ENCODE data around the gene TXNRD1. TPM values are rescaled to one million over a fixed set of nuclear protein-coding genes. Genes with fewer than 3 reads are reported as not detected.

Gene TXNRD1
- total RNA-seq, 1 donor from 2014 or later = 72.0 TPM

DNA sequence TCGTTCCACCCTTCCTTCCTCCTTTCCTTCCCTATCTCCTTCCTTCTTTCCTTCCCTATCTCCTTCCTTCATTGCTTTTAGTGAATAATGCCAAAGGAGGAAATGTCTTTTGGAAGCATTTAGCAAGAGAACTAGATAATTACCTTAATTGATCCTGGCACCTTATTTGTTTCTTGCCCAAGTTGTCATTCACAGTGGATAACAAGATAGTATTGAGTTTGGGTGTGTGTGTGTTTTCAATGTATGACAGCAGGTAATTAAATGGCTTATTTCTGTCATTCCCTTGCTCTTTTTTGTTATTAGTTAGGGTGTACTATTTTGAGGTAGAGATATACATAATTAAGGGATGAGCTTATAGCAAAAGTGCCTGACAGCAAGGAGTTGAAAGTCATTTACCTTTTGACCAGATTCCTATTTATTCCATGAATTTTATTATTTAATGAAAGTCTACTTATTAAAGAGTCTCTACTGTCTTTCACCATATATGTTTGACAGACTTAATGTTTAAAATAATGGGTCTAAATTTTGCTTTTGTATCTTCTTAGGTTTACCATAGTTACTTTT lies 118.2 kb downstream of the TXNRD1 start:
- Mint-ChIP-seq H3K4me3 (no peak overlapping the region), H3K27ac (no peak overlapping the region), H3K4me1 (no peaks in the 10 kb centered on the region), H3K27me3 (no peaks in the 10 kb centered on the region), H3K36me3 (ENCODE audit: low read depth) (peaks cover 53% of the 10 kb centered on the region), H3K9me3 (no peaks in the 10 kb centered on the region)
- intact Hi-C loops (cut with micrococcal nuclease) = no loop called here
- CTCF ChIA-PET = no interaction called here
- TF ChIP-seq, protein P1, sequence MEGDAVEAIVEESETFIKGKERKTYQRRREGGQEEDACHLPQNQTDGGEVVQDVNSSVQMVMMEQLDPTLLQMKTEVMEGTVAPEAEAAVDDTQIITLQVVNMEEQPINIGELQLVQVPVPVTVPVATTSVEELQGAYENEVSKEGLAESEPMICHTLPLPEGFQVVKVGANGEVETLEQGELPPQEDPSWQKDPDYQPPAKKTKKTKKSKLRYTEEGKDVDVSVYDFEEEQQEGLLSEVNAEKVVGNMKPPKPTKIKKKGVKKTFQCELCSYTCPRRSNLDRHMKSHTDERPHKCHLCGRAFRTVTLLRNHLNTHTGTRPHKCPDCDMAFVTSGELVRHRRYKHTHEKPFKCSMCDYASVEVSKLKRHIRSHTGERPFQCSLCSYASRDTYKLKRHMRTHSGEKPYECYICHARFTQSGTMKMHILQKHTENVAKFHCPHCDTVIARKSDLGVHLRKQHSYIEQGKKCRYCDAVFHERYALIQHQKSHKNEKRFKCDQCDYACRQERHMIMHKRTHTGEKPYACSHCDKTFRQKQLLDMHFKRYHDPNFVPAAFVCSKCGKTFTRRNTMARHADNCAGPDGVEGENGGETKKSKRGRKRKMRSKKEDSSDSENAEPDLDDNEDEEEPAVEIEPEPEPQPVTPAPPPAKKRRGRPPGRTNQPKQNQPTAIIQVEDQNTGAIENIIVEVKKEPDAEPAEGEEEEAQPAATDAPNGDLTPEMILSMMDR (IDR thresholded peaks at IDR 0.05) = no peak
- ATAC-seq (ENCODE audit: low read depth) (no peak), DNase-seq (no peak)
- POLR2A ChIA-PET = no interaction called here

DNA sequence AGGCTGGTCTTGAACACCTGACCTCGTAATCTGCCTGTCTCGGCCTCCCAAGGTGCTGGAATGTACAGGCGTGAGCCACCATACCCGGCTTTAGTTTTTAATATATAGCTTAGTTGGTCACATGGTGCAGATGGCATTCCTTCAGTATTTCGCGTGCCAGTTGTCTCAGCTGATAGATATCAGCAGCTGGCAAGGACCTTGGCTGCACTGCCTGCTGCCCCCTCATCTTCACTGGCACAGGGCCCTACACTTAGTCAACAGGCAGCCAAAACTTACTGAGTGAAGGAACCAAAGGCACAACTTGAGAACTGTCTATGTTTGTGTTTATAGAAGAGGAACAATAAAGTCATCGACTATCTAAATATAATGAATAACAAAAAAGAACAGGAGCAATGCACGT lies 119.0 kb downstream of the TXNRD1 start:
- Mint-ChIP-seq H3K27me3 (no peaks in the 10 kb centered on the region), H3K27ac (no peak overlapping the region), H3K4me1 (no peaks in the 10 kb centered on the region), H3K36me3 (ENCODE audit: low read depth) (peaks cover 54% of the 10 kb centered on the region), H3K9me3 (no peaks in the 10 kb centered on the region), H3K4me3 (no peak overlapping the region)
- TF ChIP-seq, protein P1 (IDR thresholded peaks at IDR 0.05) = no peak
- no peak for ATAC-seq (ENCODE audit: low read depth)
- DNase-seq = no peak
- ChIA-PET CTCF (no interaction called here), POLR2A (interaction anchor here (0.6 kb wide), 1 partner anchor 44 kb away, joined by 3 read pairs; no protein-coding TSS in a partner anchor)
- intact Hi-C loops (cut with micrococcal nuclease) = no loop called here

DNA sequence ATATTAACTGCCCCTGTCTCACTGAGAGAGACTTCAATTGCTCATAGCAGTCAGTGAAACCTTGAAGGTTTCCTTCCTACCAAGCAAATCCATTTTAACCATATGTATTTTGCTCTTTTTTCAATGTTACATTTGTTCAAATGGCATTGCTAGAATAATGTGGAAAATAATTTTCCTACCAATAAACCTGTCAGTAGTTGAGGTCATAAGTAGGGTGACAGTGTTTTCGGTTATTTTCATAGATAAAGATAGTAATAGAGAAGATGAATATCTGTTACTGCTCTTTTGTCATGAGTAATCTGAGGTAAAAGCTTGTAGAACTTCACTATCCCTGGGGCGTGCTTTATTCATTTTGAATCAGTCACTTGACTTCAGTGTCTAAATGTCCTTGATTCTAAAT lies 120.5 kb downstream of the TXNRD1 start:
- intact Hi-C loops (cut with micrococcal nuclease) = no loop called here
- ChIA-PET POLR2A (interaction anchor here (0.5 kb wide), 1 partner anchor 12 kb away, joined by 3 read pairs; no protein-coding TSS in a partner anchor), CTCF (no interaction called here)
- Mint-ChIP-seq H3K9me3 (no peaks in the 10 kb centered on the region), H3K27me3 (no peaks in the 10 kb centered on the region), H3K4me3 (no peak overlapping the region), H3K27ac (no peak overlapping the region), H3K36me3 (ENCODE audit: low read depth) (peaks cover 62% of the 10 kb centered on the region), H3K4me1 (no peaks in the 10 kb centered on the region)
- ATAC-seq (ENCODE audit: low read depth) = no peak
- TF ChIP-seq, protein P1 (IDR thresholded peaks at IDR 0.05) = no peak
- DNase-seq = no peak

GRCh38 chr12:104337030-104337558 lies 121.5 kb downstream of the TXNRD1 start:
- Mint-ChIP-seq H3K4me1 (no peaks in the 10 kb centered on the region), H3K27ac (no peak overlapping the region), H3K9me3 (no peaks in the 10 kb centered on the region), H3K4me3 (no peak overlapping the region), H3K36me3 (ENCODE audit: low read depth) (peaks cover 63% of the 10 kb centered on the region), H3K27me3 (no peaks in the 10 kb centered on the region)
- CTCF ChIA-PET = no interaction called here
- DNase-seq = no peak
- no peak for ATAC-seq (ENCODE audit: low read depth)
- intact Hi-C loops (cut with micrococcal nuclease) = no loop called here
- POLR2A ChIA-PET = no interaction called here
- TF ChIP-seq, protein P1 (IDR thresholded peaks at IDR 0.05) = no peak

GRCh38 chr12:104339663-104340062 lies 124.1 kb downstream of the TXNRD1 start:
- ChIA-PET CTCF (interaction anchor here (0.9 kb wide), 1 partner anchor 119 kb away, joined by 4 read pairs; no protein-coding TSS in a partner anchor), POLR2A (no interaction called here)
- TF ChIP-seq, protein P1 (IDR thresholded peaks at IDR 0.05) = no peak
- H3K27ac Mint-ChIP-seq = no peak overlapping the region
- intact Hi-C loops (cut with micrococcal nuclease) = no loop called here
- H3K36me3 Mint-ChIP-seq (ENCODE audit: low read depth) = peaks cover 68% of the 10 kb centered on the region
- H3K9me3 Mint-ChIP-seq = no peaks in the 10 kb centered on the region
- no peak overlapping the region for H3K4me3 Mint-ChIP-seq
- no peak for DNase-seq
- H3K27me3 Mint-ChIP-seq = no peaks in the 10 kb centered on the region
- no peaks in the 10 kb centered on the region for H3K4me1 Mint-ChIP-seq
- no peak for ATAC-seq (ENCODE audit: low read depth)

Measured in activated B cell treated with CpG ODN at 0.5 μM for 24 hours (primary cell).